ENCODE data around the gene KRTAP10-1.

The KRTAP10-1 gene

GRCh38 chr21:44514746-44515358 is 25.1 kb downstream of the KRTAP10-1 start:
- no peaks in the 10 kb centered on the region for H3K36me3 ChIP-seq (ENCODE audit: control insufficient read depth in 1 of 2, insufficient read depth in 2 of 2, low read length in 2 of 2)
- H3K27ac ChIP-seq (ENCODE audit: low read depth, low read length), result no peak overlapping the region
- H2BK5ac ChIP-seq (ENCODE audit: low read depth, low read length, poor library complexity), result no peak overlapping the region
- no peak overlapping the region for H3K4me3 ChIP-seq (ENCODE audit: low read depth, low read length)
- no peak overlapping the region for H3K9ac ChIP-seq (ENCODE audit: low read length)
- H2BK120ac ChIP-seq (ENCODE audit: insufficient read depth, low read length, poor library complexity), result no peak overlapping the region
- no peak overlapping the region for H4K91ac ChIP-seq (ENCODE audit: low read depth, low read length)
- H3K79me1 ChIP-seq (ENCODE audit: low read length), result no peaks in the 10 kb centered on the region
- H3K14ac ChIP-seq (ENCODE audit: low read length), result no peak overlapping the region
- no peak overlapping the region for H2BK12ac ChIP-seq (ENCODE audit: low read length)
- no peak overlapping the region for H2AK5ac ChIP-seq (ENCODE audit: low read length)
- no peak overlapping the region for H3K4me2 ChIP-seq (ENCODE audit: low read length)
- no peak overlapping the region for H3K23ac ChIP-seq (ENCODE audit: low read length)
- no peak overlapping the region for H2AFZ ChIP-seq (ENCODE audit: insufficient read depth, low read length, poor library complexity)
- no peak overlapping the region for H3K4ac ChIP-seq (ENCODE audit: low read depth, low read length)
- no peak overlapping the region for H4K8ac ChIP-seq (ENCODE audit: low read depth, low read length)
- DNase-seq, result no peak
- WGBS (ENCODE audit: extremely low coverage, insufficient coverage, insufficient read length), result no CpG with 5 or more reads among the region's 11 CpGs
- peaks cover 11% of the 10 kb centered on the region for H3K9me3 ChIP-seq (ENCODE audit: insufficient read depth, low read depth, low read length)
- peaks cover 3 to 7% of the 10 kb centered on the region in 2 experiments for H3K4me1 ChIP-seq (ENCODE audit: control insufficient read depth in 1 of 2, insufficient read depth in 2 of 2, low read length in 2 of 2)
- H3K18ac ChIP-seq (ENCODE audit: low read length), result no peak overlapping the region
- H4K12ac ChIP-seq (ENCODE audit: low read depth, low read length), result no peak overlapping the region
- H3K79me2 ChIP-seq (ENCODE audit: control insufficient read depth, insufficient read depth, low read length, poor library complexity), result no peaks in the 10 kb centered on the region
- H3K27me3 ChIP-seq (ENCODE audit: insufficient read depth, low read length), result no peaks in the 10 kb centered on the region

- Histone ChIP-seq H2AK5ac (ENCODE audit: low read length) (no peak overlapping the region), H2BK120ac (ENCODE audit: insufficient read depth, low read length, poor library complexity) (no peak overlapping the region), H3K14ac (ENCODE audit: low read length) (no peak overlapping the region), H3K9ac (ENCODE audit: low read length) (no peak overlapping the region), H3K23ac (ENCODE audit: low read length) (no peak overlapping the region), H3K4me3 (ENCODE audit: low read depth, low read length) (no peak overlapping the region), H4K8ac (ENCODE audit: low read depth, low read length) (no peak overlapping the region), H3K9me3 (ENCODE audit: insufficient read depth, low read depth, low read length) (peaks cover 4% of the 10 kb centered on the region), H3K79me2 (ENCODE audit: control insufficient read depth, insufficient read depth, low read length, poor library complexity) (no peaks in the 10 kb centered on the region), H2AFZ (ENCODE audit: insufficient read depth, low read length, poor library complexity) (no peak overlapping the region), H3K4me1 (ENCODE audit: control insufficient read depth in 1 of 2, insufficient read depth in 2 of 2, low read length in 2 of 2) (peaks cover 3 to 7% of the 10 kb centered on the region in 2 experiments), H4K91ac (ENCODE audit: low read depth, low read length) (no peak overlapping the region), H3K79me1 (ENCODE audit: low read length) (no peaks in the 10 kb centered on the region), H3K36me3 (ENCODE audit: control insufficient read depth in 1 of 2, insufficient read depth in 2 of 2, low read length in 2 of 2) (no peaks in the 10 kb centered on the region), H3K27me3 (ENCODE audit: insufficient read depth, low read length) (no peaks in the 10 kb centered on the region), H4K12ac (ENCODE audit: low read depth, low read length) (no peak overlapping the region), H3K27ac (ENCODE audit: low read depth, low read length) (no peak overlapping the region), H2BK5ac (ENCODE audit: low read depth, low read length, poor library complexity) (no peak overlapping the region), H3K4ac (ENCODE audit: low read depth, low read length) (no peak overlapping the region), H3K18ac (ENCODE audit: low read length) (no peak overlapping the region), H3K4me2 (ENCODE audit: low read length) (no peak overlapping the region), H2BK12ac (ENCODE audit: low read length) (no peak overlapping the region)
- WGBS (ENCODE audit: extremely low coverage, insufficient coverage, insufficient read length), result no CpG with 5 or more reads among the region's 7 CpGs
- no peak for DNase-seq
These were observed 25.8 kb downstream of the KRTAP10-1 start for GRCh38 chr21:44514218-44514520.

GRCh38 chr21:44513389-44514217 is 26.4 kb downstream of the KRTAP10-1 start:
- Histone ChIP-seq H3K27ac (ENCODE audit: low read depth, low read length) (no peak overlapping the region), H3K4me1 (ENCODE audit: control insufficient read depth in 1 of 2, insufficient read depth in 2 of 2, low read length in 2 of 2) (peaks cover 3 to 7% of the 10 kb centered on the region in 2 experiments), H2AFZ (ENCODE audit: insufficient read depth, low read length, poor library complexity) (no peak overlapping the region), H3K36me3 (ENCODE audit: control insufficient read depth in 1 of 2, insufficient read depth in 2 of 2, low read length in 2 of 2) (no peaks in the 10 kb centered on the region), H2BK120ac (ENCODE audit: insufficient read depth, low read length, poor library complexity) (no peak overlapping the region), H3K79me2 (ENCODE audit: control insufficient read depth, insufficient read depth, low read length, poor library complexity) (no peaks in the 10 kb centered on the region), H3K4me2 (ENCODE audit: low read length) (no peak overlapping the region), H3K14ac (ENCODE audit: low read length) (no peak overlapping the region), H3K9me3 (ENCODE audit: insufficient read depth, low read depth, low read length) (peaks cover 3% of the 10 kb centered on the region), H4K91ac (ENCODE audit: low read depth, low read length) (no peak overlapping the region), H3K27me3 (ENCODE audit: insufficient read depth, low read length) (no peaks in the 10 kb centered on the region), H3K4me3 (ENCODE audit: low read depth, low read length) (no peak overlapping the region), H4K12ac (ENCODE audit: low read depth, low read length) (no peak overlapping the region), H3K9ac (ENCODE audit: low read length) (no peak overlapping the region), H3K23ac (ENCODE audit: low read length) (no peak overlapping the region), H2BK12ac (ENCODE audit: low read length) (no peak overlapping the region), H4K8ac (ENCODE audit: low read depth, low read length) (no peak overlapping the region), H2BK5ac (ENCODE audit: low read depth, low read length, poor library complexity) (no peak overlapping the region), H3K4ac (ENCODE audit: low read depth, low read length) (no peak overlapping the region), H2AK5ac (ENCODE audit: low read length) (no peak overlapping the region), H3K79me1 (ENCODE audit: low read length) (no peaks in the 10 kb centered on the region), H3K18ac (ENCODE audit: low read length) (no peak overlapping the region)
- DNase-seq, result no peak
- WGBS (ENCODE audit: extremely low coverage, insufficient coverage, insufficient read length), result no CpG with 5 or more reads among the region's 15 CpGs

- peaks cover 3% of the 10 kb centered on the region for H3K9me3 ChIP-seq (ENCODE audit: insufficient read depth, low read depth, low read length)
- no peaks in the 10 kb centered on the region for H3K79me1 ChIP-seq (ENCODE audit: low read length)
- no peaks in the 10 kb centered on the region for H3K79me2 ChIP-seq (ENCODE audit: control insufficient read depth, insufficient read depth, low read length, poor library complexity)
- no peaks in the 10 kb centered on the region for H3K27me3 ChIP-seq (ENCODE audit: insufficient read depth, low read length)
- no peak overlapping the region for H2AFZ ChIP-seq (ENCODE audit: insufficient read depth, low read length, poor library complexity)
- H3K27ac ChIP-seq (ENCODE audit: low read depth, low read length), result no peak overlapping the region
- H3K23ac ChIP-seq (ENCODE audit: low read length), result no peak overlapping the region
- H3K36me3 ChIP-seq (ENCODE audit: control insufficient read depth in 1 of 2, insufficient read depth in 2 of 2, low read length in 2 of 2), result no peaks in the 10 kb centered on the region
- no peak overlapping the region for H2BK120ac ChIP-seq (ENCODE audit: insufficient read depth, low read length, poor library complexity)
- H4K12ac ChIP-seq (ENCODE audit: low read depth, low read length), result no peak overlapping the region
- no peak overlapping the region for H2AK5ac ChIP-seq (ENCODE audit: low read length)
- no CpG with 5 or more reads among the region's 21 CpGs for WGBS (ENCODE audit: extremely low coverage, insufficient coverage, insufficient read length)
- H3K4me3 ChIP-seq (ENCODE audit: low read depth, low read length), result no peak overlapping the region
- peaks cover 3 to 7% of the 10 kb centered on the region in 2 experiments for H3K4me1 ChIP-seq (ENCODE audit: control insufficient read depth in 1 of 2, insufficient read depth in 2 of 2, low read length in 2 of 2)
- H3K9ac ChIP-seq (ENCODE audit: low read length), result no peak overlapping the region
- no peak overlapping the region for H3K18ac ChIP-seq (ENCODE audit: low read length)
- H4K91ac ChIP-seq (ENCODE audit: low read depth, low read length), result no peak overlapping the region
- H2BK5ac ChIP-seq (ENCODE audit: low read depth, low read length, poor library complexity), result no peak overlapping the region
- no peak overlapping the region for H3K4ac ChIP-seq (ENCODE audit: low read depth, low read length)
- no peak overlapping the region for H3K4me2 ChIP-seq (ENCODE audit: low read length)
- H3K14ac ChIP-seq (ENCODE audit: low read length), result no peak overlapping the region
- H4K8ac ChIP-seq (ENCODE audit: low read depth, low read length), result no peak overlapping the region
- no peak for DNase-seq
- no peak overlapping the region for H2BK12ac ChIP-seq (ENCODE audit: low read length)
These were observed 27.3 kb downstream of the KRTAP10-1 start for GRCh38 chr21:44512496-44513388.
